GM19025 (cell line): ENCODE data around the gene DUSP8.

Source experiments
- ATAC-seq: cut with Tn5 transposase; IDR thresholded peaks from one replicate; pipeline ENCODE4 v1.9.1; 2021; ENCODE audit warnings: mild to moderate bottlenecking, low read depth, moderate library complexity; ENCODE audit not compliant: unreplicated experiment

The DUSP8 gene

DNA sequence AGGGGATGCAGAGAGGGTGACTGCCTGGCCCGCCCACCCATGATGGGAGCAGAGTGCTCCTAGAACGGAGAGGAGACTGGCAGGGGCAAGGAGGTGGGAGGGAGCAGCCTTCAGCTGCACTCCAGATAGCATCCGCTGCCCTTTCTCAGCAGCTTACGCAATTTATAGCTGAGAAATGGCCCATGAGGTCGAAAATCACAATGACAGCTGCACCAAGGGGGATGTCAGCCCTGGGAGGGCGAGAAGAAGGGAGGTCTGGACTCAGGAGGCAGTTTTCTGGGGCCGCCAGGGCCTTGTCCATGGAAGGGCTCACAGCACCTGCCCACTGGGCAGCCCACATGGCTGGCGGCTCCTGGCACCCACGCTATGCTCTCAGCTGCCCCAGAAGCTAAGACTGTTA is 67.9 kb downstream of the DUSP8 start:
- ATAC-seq = no peak
